ENCODE results near the gene ABITRAM.

DNA sequence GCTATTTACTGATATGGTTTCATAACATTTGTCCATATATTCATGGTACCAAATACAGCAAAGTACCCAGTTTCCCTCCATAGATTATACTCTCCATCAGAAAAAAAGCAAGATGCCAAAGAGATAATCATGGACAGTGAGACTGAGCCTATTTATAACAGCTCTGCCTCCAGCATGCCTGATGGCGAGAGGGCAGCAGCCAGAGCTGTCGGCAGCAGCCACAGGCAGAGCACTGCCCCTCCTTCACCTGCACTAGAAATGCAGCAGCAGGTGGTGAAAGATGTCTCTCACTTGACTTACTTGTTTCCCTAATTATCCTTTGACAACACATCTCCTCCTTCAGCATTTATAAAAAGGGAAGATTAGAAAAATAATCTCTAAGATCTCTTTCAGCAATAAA, 46.7 kb downstream of the ABITRAM start:
- TF ChIP-seq POLR2AphosphoS5 (IDR thresholded peaks at IDR 0.05) = no peak
- TF ChIP-seq, protein P1, sequence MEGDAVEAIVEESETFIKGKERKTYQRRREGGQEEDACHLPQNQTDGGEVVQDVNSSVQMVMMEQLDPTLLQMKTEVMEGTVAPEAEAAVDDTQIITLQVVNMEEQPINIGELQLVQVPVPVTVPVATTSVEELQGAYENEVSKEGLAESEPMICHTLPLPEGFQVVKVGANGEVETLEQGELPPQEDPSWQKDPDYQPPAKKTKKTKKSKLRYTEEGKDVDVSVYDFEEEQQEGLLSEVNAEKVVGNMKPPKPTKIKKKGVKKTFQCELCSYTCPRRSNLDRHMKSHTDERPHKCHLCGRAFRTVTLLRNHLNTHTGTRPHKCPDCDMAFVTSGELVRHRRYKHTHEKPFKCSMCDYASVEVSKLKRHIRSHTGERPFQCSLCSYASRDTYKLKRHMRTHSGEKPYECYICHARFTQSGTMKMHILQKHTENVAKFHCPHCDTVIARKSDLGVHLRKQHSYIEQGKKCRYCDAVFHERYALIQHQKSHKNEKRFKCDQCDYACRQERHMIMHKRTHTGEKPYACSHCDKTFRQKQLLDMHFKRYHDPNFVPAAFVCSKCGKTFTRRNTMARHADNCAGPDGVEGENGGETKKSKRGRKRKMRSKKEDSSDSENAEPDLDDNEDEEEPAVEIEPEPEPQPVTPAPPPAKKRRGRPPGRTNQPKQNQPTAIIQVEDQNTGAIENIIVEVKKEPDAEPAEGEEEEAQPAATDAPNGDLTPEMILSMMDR (IDR thresholded peaks at IDR 0.05) = no peak
